NCI-H146 (cell line): ENCODE data around the gene MYO9A.
"Not testable (repeated sequence)": the region's sequence is repeated elsewhere in the genome, so short reads cannot be mapped to it uniquely, and the experiment has no call there.

Source experiments
- DNase-seq: peaks from one replicate; lab custom pipeline; 2025; lab: John Stamatoyannopoulos, UW

Gene MYO9A

DNA sequence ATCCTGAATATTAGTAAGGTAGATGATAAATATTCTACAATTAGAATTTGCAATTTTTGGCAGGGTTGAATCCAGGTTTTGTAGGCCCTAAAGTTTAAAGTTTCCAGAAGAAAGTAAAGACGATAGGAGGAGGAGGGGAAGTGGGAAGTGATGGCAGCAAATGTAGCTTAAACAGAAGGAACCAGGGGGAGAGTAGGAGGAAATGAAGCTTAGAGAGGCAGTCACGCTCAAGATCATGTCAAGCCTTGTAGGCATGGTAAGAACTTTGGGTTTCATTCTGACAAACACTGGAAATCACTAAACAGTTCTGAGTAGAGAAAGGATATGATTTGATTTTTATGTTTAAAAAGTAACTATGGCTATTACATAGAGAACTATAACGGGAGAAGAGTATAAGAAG, 243.7 kb downstream of the MYO9A start:
- no peak for DNase-seq

DNA sequence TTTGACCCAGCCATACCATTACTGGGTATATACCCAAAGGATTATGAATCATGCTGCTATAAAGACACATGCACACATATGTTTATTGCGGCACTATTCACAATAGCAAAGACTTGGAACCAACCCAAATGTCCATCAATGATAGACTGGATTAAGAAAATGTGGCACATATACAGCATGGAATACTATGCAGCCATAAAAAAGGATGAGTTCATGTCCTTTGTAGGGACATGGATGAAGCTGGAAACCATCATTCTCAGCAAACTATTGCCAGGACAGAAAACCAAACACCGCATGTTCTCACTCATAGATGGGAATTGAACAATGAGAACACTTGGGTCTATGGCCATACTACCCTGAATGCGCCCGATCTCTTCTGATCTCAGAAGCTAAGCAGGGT, 259.7 kb downstream of the MYO9A start:
- not testable (repeated sequence) for DNase-seq

DNA sequence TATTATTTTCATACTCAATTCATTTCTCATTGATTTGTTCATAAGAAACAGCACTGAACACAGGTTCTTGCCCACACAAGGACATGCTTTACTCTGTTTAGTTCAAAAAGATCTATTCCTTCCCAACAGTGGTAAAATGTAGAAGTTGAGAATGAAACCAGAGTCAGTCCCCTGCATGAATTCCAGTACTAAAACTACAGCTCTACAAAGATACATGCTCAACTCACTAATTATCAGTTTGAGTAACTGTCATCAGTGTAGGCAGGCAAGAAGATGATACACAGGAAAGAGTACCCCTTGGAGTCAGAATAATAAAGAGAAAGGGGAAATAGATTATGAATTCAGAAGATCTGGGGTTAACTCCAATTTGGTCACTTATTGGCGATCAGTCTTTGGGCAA, 264.4 kb downstream of the MYO9A start:
- DNase-seq = no peak

DNA sequence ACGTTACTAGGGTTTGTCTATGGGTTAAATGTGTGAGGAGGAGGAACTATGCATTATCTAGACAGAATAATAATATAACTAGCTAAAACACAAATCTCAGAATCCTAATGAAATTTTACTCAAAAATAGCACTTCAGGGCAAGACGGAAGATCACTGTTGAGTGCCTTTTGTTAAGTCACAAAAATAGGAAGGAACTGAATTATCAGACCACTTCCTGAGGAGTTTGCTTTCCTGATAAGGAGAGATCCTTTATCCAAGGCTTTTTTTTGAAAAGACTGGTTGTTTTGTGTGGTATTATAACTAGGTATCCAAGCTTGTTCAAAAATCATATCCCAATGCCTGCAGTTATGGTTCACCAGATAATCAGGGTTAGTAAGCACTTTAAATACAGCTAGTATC, 273.0 kb downstream of the MYO9A start:
- DNase-seq = no peak

DNA sequence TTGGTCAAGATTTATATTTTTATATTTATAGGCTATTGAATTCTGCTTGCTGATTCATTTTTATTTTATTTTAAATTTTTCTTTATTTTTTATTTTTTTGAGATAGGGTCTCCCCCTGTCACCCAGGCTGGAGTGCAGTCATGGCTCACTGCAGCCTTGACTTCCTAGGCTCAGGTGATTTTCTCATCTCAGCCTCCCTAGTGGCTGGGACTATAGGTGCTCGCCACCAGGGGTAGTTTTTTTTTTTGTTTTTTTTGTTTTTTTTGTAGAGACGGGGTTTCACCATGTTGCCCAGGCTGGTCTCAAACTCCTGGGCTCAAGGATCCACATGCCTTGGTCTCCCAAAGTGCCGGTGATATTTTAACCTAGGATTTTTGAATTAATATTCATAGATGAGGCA, 276.4 kb downstream of the MYO9A start:
- DNase-seq = no peak

DNA sequence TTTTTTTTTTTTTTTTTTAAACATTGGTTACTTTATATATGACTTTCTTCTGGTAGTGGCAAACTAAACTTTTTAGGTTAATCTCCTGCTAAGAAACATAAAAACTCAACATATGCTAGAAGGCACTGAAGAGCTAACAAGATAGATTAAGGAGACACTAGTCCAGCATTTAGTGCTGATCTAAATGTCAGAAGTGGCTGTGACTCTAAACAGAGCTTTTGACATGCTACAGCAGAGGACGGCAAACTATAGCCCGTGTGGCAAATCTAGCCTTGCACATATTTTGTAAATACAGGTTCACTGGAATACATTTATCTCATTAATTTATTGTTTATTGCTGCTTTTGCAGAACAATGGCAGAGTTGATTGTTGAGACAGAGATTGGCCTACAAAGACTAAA, 287.0 kb downstream of the MYO9A start:
- DNase-seq = no peak

DNA sequence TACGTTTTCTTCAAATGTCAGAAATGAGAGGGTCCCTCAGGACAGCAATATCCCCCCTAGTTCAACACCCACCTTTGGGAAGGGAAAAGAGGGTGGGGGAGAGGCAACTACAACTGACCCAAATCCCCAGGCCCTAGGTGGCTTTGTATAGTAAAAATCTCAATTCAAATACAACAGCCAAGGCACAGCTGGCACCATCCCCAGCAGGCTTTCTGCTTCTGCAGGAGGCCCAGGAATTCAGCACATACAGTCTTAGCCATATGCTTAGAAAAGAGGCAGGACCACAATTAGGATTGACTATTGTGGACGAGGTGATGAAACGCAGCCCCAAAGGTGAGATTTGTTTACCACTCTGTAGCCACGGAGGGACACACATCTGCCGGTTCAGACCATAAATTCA, 291.8 kb downstream of the MYO9A start:
- DNase-seq = no peak

DNA sequence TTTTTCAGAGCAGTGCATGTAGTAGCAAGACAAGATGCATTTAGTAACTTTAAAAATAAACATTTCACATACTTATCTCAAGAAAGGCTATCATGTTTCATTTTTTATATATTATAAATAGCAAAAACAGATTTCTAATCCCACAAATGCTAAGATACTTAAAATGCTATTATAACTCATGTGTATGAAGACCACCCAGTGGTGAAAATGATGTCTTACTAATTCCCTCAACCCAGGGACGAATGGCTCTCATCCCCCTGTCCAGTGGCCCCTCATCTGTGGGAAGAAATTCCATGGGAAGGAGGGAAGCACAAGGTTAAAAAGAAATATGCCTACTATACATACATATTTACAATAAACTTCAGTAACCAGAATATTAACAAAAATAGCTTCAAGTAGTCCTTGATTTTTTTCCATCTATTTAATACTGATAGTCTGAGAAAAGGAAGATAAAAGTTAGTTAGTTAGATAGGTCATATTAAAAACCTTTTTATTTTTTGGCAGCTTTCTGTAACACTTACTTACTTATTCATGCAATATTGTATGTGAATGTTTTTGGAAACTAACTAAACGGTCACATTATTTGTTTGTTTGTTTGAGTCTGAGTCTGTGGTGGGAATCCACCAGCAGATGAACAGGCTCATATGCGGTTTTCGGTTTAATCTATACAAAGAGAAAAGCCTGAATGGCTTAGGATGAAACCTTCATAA, 292.8 kb downstream of the MYO9A start:
- DNase-seq = no peak

DNA sequence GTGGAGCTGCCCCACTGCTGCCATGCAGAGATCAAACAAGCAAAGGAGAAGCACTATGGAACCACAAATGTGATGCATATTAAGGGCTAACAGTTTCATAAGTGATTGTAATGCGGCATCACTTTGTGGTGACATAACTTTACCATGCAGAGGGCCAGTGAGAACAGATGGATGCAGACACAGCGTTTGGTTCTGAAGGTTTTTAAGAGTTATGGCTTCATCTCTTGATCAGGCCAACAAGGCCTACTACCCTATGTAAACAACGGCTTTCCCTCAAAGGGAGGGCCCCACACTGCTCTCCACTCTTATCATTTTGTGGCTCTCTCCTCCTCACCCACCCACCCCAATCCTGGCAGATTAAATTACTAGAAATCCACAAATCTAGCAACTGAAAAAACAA, 294.1 kb downstream of the MYO9A start:
- DNase-seq = no peak

DNA sequence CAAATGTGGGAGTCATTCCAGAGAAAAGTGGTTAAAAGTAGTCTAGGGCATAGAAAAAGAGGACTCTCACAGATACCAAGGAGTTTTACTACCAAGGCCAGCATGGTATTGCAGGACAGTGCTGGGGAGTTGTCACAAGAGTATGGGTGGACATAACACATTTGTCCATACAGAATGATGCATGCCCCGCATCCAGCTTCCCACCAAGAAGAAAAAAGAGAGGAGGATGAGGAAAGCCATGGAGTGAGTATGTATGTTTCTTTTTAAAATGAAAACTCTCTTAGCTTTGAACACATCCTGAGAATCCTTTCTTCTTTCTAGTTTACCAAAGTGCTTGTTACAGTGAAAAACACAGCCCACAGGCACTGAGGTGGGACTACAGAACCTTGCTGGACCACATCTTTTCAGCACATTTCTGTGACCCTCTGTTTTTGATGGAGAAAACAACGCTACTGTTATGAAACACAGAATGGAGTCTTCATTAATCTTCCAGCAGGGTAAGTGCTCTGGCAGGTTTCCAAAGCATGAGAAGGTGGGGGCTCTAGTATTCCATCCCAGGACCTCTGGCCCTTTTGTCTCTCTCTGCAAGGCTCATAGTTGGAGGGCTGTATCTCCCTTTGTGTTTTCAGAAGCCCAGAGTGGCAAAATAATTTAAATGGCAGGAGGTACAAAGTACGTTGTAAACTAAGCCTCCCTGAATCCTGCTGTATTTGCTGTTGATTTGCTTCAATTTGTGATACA, 294.9 kb downstream of the MYO9A start:
- DNase-seq = no peak

DNA sequence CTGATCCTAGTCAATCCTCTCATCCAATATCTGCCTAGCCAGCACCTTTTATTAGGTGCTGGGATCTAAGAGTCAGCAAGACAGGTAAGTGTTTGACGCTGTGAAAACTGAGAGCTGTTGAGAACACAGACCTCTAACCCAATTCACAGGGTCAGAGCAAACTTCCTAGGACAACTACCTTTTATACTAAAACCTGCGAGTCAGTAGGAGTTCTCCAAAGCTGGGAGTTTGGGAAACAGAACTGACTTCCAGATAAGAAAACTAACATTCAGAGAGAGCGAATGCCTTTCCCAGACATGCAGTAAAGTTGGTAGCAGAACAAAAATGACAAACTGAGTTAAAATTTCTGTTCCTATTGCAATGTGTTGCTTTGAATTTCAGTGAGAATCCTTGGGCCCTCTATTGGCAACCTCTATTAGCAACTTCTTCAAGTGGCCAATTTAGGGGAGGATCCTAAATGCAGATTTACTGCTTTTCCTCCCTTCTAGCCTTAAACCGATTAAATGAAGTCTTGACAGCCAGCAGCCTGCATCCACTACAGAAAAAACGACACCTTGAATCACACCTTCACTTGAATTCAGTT, 296.3 kb downstream of the MYO9A start:
- DNase-seq = no peak

DNA sequence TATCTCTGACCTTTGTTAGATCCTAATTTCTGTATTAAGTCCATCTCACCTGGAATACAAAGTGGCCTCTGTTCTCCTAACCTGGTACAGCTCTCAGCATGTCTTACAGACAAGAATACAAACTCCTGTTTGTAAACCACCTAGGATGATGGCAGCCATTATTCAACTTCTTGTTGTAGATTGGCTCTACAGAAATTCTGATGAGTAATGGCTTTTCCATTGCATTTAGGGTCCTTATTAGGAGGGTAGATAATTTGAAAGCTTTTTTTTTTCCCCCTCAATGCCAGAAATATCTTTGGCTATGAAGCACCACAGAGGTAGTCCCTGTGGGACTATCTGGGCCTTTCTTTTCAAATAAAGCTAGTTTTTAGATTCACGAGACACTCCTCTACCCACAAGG, 297.8 kb downstream of the MYO9A start:
- no peak for DNase-seq

DNA sequence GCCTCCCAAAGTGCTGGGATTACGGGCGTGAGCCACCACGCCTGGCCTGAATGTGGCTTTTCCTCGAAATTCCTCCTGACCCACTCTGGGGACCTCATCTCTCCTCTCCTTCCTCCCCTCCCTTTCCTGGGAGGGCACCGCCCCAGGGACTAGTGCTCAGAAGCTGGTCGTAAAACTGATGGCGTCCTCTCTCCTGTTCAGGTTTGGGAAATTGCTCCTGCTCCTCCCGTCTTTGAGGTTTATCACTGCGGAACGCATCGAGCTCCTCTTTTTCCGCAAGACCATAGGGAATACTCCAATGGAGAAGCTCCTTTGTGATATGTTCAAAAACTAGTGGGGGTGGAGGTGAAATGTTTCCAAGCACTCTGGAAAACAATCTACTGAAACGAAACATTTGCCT, 300.6 kb downstream of the MYO9A start:
- DNase-seq = no peak

DNA sequence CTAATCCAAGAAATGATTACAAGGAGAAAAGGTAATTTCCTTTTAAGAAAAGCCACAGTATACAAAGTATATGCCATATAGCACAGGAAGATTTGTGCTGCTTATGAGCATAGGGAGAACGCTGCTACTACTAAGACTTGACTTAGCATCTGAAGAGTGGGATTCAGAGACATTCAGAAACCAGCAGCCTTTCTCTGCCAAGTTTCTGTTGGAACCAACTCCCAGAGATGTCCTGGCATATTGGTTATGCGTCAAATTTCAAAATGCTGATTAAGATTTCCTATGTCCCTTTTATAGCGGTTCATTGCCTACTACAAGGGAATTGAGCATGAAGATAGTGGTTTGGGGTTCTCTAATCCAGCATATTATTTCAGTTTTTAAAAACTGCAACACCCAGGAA, 302.6 kb downstream of the MYO9A start:
- no peak for DNase-seq

DNA sequence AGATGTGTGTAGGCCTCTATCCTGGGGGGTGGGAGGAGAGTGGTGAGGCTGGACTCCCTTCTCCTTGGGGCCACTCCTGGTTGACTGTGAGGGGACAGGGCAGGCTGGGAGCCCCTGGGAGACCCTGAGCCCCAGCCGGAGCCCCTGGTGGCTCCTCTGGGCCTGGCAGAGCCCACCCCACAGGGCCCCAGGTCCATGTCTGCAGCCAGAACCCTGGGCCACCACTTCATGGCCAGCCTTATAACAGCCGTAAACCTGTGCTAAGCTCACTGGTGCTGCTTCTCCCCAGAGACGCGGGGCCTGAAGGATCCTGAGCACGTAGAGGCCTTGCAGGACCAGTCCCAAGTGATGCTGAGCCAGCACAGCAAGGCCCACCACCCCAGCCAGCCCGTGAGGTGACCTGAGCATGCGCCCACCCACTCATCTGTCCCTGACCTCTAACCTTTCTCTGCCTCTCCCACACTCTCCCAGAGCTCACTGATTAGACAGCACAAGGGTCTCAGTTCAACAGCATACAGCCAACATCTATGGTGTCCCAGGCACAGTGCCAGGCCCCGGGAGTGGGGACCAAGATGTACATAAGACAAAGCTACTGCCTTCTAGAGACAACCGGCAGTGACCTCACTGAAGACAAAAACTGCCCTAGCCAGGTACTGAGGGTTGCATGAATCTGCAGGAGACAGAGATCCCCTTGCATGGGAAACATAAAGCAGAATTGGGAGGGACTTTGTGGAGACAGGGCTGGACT, 304.1 kb downstream of the MYO9A start:
- DNase-seq = no peak

DNA sequence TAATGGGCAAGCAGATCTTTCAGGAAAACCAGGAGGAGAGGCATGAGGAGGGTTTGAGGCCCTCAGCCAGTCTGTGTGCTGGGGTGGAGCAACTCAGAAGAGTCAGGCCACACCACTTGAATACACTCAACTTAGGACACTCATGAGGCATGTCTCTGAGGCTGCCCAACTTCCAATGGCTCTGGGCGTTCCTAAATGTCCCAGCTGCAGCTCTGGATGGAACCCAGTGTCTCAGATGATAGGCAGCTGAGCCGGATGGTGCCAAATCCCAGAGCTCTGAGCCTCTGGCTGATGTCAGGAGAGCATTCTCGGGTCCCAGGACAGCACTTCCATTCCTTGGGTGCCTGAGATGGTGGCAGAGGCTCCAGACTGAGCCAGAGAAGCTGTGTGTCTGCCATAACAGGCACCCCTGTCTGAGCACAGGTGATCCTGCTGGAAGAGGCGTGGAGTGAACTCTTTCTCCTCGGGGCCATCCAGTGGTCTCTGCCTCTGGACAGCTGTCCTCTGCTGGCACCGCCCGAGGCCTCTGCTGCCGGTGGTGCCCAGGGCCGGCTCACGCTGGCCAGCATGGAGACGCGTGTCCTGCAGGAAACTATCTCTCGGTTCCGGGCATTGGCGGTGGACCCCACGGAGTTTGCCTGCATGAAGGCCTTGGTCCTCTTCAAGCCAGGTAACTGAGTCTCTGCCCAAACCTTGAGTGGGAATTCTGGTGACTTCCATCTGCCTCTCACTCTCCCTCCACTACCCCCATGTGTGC, 304.8 kb downstream of the MYO9A start:
- DNase-seq = no peak

DNA sequence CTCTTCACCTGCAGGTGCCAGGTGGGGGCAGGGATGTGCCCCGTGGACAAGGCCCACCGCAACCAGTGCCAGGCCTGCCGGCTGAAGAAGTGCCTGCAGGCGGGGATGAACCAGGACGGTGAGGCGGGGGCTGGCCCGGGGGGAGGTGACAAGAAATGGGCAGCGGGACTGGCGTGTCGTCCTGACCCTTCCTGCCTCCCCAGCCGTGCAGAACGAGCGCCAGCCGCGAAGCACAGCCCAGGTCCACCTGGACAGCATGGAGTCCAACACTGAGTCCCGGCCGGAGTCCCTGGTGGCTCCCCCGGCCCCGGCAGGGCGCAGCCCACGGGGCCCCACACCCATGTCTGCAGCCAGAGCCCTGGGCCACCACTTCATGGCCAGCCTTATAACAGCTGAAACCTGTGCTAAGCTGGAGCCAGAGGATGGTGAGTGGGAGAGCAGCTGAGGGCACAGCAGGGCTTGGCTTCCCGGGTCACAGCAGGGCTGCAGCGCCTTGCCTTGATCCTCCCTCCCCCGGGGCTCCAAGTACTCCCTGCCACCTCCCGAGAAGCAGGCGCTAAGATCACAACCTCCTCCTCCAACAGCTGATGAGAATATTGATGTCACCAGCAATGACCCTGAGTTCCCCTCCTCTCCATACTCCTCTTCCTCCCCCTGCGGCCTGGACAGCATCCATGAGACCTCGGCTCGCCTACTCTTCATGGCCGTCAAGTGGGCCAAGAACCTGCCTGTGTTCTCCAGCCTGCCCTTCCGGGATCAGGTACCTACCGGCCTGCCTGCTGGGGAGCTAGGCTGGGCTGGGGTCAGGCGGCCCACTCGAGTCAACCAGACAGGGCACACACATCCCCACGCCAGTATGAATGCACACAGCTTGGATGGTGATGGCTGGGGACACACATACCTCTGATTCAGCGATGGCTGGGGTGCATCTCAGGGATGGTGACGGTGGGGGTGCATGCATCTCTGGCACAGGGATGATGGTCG, 305.9 kb downstream of the MYO9A start:
- no peak for DNase-seq

DNA sequence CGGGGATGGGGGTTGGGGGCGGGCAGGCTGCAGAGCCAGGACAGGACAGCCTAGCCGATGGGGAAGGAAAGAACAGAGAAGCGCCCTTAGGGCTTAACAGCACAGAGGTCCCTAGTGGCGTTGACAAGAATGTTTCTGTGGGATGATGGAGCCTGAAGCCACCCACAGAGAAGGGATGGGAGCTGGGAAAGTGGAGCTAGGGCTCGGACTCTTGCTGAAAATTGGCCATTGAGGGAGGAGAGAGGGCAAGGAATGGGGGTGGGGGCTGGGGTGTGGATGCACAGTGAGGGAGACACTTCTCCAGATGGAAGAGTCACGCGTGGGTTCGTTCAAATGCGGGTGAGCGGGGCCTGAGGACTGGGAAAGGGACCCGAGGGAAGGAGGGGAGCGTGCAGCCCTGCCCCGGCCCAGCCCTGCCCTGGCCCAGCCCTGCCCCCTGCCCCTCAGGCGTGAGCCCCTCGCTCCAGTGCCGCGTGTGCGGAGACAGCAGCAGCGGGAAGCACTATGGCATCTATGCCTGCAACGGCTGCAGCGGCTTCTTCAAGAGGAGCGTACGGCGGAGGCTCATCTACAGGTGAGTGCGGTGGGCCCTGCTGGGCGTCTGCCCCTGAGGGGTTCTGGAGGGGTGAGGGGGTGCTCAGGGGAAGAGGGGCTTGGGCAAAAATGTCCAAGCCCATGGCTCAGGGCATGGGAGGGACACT, 306.8 kb downstream of the MYO9A start:
- no peak for DNase-seq

DNA sequence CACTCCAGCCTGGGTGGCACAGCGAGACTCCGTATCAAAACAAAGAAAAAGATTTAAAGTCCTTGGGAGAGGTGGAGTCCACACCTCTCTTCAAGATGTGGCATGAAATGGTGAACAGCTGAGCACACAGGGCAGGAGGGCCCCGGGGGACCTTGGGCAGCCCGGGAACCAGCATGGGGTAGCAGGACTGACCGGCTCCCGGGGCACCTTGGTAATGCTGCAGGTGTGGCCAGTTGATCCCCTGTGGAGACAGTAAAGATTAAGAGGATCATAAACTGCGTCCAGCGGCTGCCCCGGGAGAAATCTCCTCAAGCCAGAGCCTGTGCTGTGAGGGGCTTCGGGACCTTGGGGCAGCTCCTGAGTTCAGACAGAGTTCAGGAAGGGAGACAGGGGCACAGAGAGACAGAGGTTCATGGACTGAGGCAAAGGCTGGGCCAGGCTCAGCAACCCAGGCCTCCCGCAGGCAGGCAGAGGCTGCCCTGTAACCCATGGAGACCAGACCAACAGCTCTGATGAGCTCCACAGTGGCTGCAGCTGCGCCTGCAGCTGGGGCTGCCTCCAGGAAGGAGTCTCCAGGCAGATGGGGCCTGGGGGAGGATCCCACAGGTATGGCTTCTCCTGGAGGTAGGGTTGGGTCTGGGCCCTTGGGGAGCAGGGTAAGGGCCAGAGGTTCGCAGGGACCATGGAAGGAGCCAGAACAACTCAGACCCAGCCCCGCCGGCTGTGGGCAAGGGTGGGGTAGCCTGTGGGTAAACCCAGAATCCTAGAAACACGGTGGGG, 307.5 kb downstream of the MYO9A start, which contains the start of gene NR2E3:
Gene NR2E3, plus strand, starts transcription at position 299 of the 780 bp plus-strand sequence. Its CDS starts 190 bp downstream, at position 489.
- DNase-seq = peak; percentile 84
